Parathyroid adenoma (tissue), 2 donors: ENCODE measurements around the gene ZBED1.

ENCODE experiments used
- H2AFZ ChIP-seq: fragments of 300-600 bp; sonication (generic); one replicate; pipeline ENCODE4 v1.7.0; 2017; ENCODE audit warnings: antibody characterized with exemption, mild to moderate bottlenecking
- H3K27ac ChIP-seq: fragments of 300-600 bp; sonication (generic); one replicate; pipeline ENCODE4 v1.7.0; 2017
- H3K27me3 ChIP-seq: fragments of 300-600 bp; sonication (generic); one replicate; pipeline ENCODE4 v1.7.0; 2017; ENCODE audit warnings: low read length; ENCODE audit not compliant: control insufficient read depth, insufficient read depth
- H3K36me3 ChIP-seq: fragments of 300-600 bp; sonication (generic); one replicate; pipeline ENCODE4 v1.7.0; 2017; ENCODE audit warnings: low read length; ENCODE audit not compliant: control insufficient read depth, insufficient read depth
- H3K4me1 ChIP-seq: fragments of 300-600 bp; sonication (generic); one replicate; pipeline ENCODE4 v1.7.0; 2017; ENCODE audit warnings: control low read depth
- H3K4me2 ChIP-seq: fragments of 300-600 bp; sonication (generic); one replicate; pipeline ENCODE4 v1.7.0; 2017; ENCODE audit warnings: low read length
- H3K4me3 ChIP-seq: fragments of 300-600 bp; sonication (generic); one replicate; pipeline ENCODE4 v1.7.0; 2017; ENCODE audit warnings: low read depth, low read length
- H3K79me2 ChIP-seq: fragments of 300-600 bp; sonication (generic); one replicate; pipeline ENCODE4 v1.7.0; 2017; ENCODE audit warnings: control low read depth
- H3K9ac ChIP-seq: fragments of 300-600 bp; sonication (generic); one replicate; pipeline ENCODE4 v1.7.0; 2017; ENCODE audit warnings: mild to moderate bottlenecking
- H3K9me3 ChIP-seq: fragments of 300-600 bp; sonication (generic); one replicate; pipeline ENCODE4 v1.7.0; 2017; ENCODE audit warnings: low read length; ENCODE audit not compliant: control insufficient read depth
- TF ChIP-seq, protein P1 (sequence below): fragments of 300-600 bp; sonication (generic); IDR thresholded peaks from one replicate; pipeline ENCODE4 v1.7.0; 2017; ENCODE audit warnings: antibody characterized with exemption, mild to moderate bottlenecking
- donor health status: primary hyperparathyroidism.

Gene ZBED1

DNA sequence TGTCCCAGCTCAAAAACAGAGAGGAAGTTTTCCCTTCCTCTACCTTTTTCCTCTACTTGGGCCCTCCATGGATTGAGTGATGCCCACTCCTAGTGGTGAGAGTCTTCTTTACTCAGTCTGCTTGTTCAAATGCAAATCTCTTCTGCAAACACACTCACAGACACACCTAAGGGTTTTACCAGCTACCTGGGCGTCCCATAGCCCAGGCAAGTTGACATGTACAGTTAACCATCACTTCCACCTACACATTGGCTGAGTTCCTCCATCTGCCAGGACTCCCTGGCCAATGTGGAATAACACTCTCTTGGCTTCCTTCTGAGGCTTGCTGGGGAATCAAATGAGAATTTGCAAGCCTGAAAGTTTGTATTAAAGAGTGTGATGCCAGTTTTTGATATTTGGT lies 45.7 kb upstream of the ZBED1 start:
- H3K4me1 ChIP-seq, result no peaks in the 10 kb centered on the region
- H3K4me3 ChIP-seq, result no peak overlapping the region
- H3K9me3 ChIP-seq, result no peaks in the 10 kb centered on the region
- H3K36me3 ChIP-seq, result no peaks in the 10 kb centered on the region
- H3K27ac ChIP-seq, result no peak overlapping the region
- TF ChIP-seq, protein P1, sequence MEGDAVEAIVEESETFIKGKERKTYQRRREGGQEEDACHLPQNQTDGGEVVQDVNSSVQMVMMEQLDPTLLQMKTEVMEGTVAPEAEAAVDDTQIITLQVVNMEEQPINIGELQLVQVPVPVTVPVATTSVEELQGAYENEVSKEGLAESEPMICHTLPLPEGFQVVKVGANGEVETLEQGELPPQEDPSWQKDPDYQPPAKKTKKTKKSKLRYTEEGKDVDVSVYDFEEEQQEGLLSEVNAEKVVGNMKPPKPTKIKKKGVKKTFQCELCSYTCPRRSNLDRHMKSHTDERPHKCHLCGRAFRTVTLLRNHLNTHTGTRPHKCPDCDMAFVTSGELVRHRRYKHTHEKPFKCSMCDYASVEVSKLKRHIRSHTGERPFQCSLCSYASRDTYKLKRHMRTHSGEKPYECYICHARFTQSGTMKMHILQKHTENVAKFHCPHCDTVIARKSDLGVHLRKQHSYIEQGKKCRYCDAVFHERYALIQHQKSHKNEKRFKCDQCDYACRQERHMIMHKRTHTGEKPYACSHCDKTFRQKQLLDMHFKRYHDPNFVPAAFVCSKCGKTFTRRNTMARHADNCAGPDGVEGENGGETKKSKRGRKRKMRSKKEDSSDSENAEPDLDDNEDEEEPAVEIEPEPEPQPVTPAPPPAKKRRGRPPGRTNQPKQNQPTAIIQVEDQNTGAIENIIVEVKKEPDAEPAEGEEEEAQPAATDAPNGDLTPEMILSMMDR, result no peak
- no peaks in the 10 kb centered on the region for H3K79me2 ChIP-seq
- no peaks in the 10 kb centered on the region for H3K27me3 ChIP-seq
- no peak overlapping the region for H3K9ac ChIP-seq
- no peak overlapping the region for H3K4me2 ChIP-seq
- H2AFZ ChIP-seq, result no peak overlapping the region

DNA sequence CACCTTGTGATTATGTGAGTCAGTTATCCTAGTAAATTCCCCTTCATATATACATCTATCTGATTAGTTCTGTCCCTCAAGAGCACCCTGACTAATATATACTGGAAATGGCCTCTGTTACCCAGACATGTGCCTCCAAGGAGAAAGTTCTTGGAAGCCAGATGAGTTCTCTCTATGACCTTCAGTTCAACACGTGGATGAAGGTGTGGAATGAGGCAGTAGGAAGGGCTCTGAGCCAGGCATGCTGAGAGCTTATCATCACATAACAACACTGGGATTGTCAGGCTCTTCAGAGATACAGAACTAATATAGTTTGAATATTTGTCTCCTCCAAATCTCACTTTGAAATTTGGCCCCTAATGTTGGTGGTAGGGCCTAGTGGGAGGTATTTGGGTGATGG lies 44.4 kb upstream of the ZBED1 start:
- H3K4me1 ChIP-seq, result no peaks in the 10 kb centered on the region
- no peaks in the 10 kb centered on the region for H3K9me3 ChIP-seq
- H2AFZ ChIP-seq, result no peak overlapping the region
- TF ChIP-seq, protein P1, result no peak
- no peak overlapping the region for H3K27ac ChIP-seq
- no peak overlapping the region for H3K4me3 ChIP-seq
- no peaks in the 10 kb centered on the region for H3K27me3 ChIP-seq
- no peaks in the 10 kb centered on the region for H3K36me3 ChIP-seq
- H3K4me2 ChIP-seq, result no peak overlapping the region
- H3K79me2 ChIP-seq, result no peaks in the 10 kb centered on the region
- no peak overlapping the region for H3K9ac ChIP-seq

- Histone ChIP-seq H3K4me2 (no peak overlapping the region), H3K79me2 (no peaks in the 10 kb centered on the region), H3K27ac (no peak overlapping the region), H3K9ac (no peak overlapping the region), H3K9me3 (no peaks in the 10 kb centered on the region), H3K4me1 (no peaks in the 10 kb centered on the region), H3K4me3 (no peak overlapping the region), H3K36me3 (no peaks in the 10 kb centered on the region), H2AFZ (no peak overlapping the region), H3K27me3 (no peaks in the 10 kb centered on the region)
- TF ChIP-seq, protein P1, result no peak
These were observed 42.2 kb upstream of the ZBED1 start for GRCh38 chrX:2542826-2543521.

GRCh38 chrX:2541603-2542002 lies 40.8 kb upstream of the ZBED1 start:
- Histone ChIP-seq H3K79me2 (no peaks in the 10 kb centered on the region), H3K36me3 (no peaks in the 10 kb centered on the region), H3K4me1 (no peaks in the 10 kb centered on the region), H3K9ac (no peak overlapping the region), H3K27me3 (no peaks in the 10 kb centered on the region), H3K27ac (no peak overlapping the region), H3K4me2 (no peak overlapping the region), H3K4me3 (no peak overlapping the region), H2AFZ (no peak overlapping the region), H3K9me3 (no peaks in the 10 kb centered on the region)
- TF ChIP-seq, protein P1, result no peak

GRCh38 chrX:2540426-2540947 lies 39.7 kb upstream of the ZBED1 start:
- H3K79me2 ChIP-seq, result no peaks in the 10 kb centered on the region
- no peak overlapping the region for H3K9ac ChIP-seq
- TF ChIP-seq, protein P1, result no peak
- H3K36me3 ChIP-seq, result no peaks in the 10 kb centered on the region
- no peak overlapping the region for H2AFZ ChIP-seq
- H3K27ac ChIP-seq, result no peak overlapping the region
- no peaks in the 10 kb centered on the region for H3K9me3 ChIP-seq
- no peak overlapping the region for H3K4me3 ChIP-seq
- no peaks in the 10 kb centered on the region for H3K4me1 ChIP-seq
- no peaks in the 10 kb centered on the region for H3K27me3 ChIP-seq
- no peak overlapping the region for H3K4me2 ChIP-seq
